ENCODE data around the gene AGAP3. TPM values are rescaled to one million over a fixed set of nuclear protein-coding genes. Genes with fewer than 3 reads are reported as not detected.
A peak's percentile ranks its signal among the peaks of the same experiment; 100 is the strongest.

Gene AGAP3
- total and polyA plus RNA-seq, 2 experiments from 2014 or later: 10.3 to 43.3 TPM

DNA sequence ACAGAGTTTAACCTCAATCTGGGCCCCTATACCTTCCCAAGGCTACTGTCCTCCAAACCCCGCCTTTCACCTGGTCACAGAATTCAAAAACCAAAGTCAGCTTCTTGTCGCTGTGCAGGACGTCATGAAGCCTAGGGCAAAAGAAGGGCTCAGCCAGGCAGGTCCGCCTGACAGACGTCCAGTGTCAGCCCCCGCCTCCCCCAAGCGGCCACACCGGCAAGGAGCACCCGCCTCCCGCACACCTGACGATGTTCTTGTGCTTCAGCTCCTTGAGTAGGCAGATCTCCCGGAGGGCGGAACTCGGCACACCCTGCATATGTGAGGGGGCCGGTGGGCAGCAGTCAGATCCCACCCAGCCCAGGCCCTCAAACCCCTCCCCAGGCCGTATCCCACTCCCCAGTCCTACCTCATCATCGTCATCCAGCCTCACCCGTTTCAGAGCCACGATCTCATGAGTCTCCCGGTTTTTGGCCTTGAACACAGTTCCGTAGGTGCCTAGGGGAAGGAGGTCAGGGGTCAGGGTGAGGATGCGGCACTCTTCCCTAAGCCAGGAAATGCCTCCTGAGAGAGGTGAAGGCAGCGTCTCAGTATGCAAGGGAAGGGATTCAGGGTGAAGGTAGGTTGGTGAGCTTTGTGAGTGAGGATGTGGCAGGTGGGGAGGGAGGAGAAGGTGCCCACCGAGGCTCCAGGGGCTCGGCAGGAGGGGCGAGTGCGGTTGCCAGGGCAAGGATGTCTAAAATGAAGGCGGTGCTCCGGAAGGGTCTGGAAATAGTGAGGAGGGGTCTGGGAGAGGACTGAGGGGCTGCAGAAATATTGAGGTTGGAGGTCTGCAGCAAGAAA is 29.4 kb upstream of the AGAP3 start:
- WGBS, 2 experiments (ENCODE audit: low coverage in 1 of 2, low lambda C conversion rate in 2 of 2, missing lambda C conversion rate in 2 of 2): 37 to 39% methylated on average over 25 to 29 of the region's 29 CpGs
- Histone ChIP-seq H3K9me2 (ENCODE audit: insufficient read depth) (no peaks in the 10 kb centered on the region), H4K20me1 (ENCODE audit: insufficient read depth) (no peaks in the 10 kb centered on the region), H3K4me2 (ENCODE audit: unreplicated experiment) (peak overlapping the region; percentile 83), H3K36me3 (ENCODE audit: low read depth) (no peaks in the 10 kb centered on the region), H2AFZ (peak overlapping the region; percentile 82), H3K27ac (no peak overlapping the region), H3K9me3 (ENCODE audit: low read depth) (no peaks in the 10 kb centered on the region), H3K9ac (peak overlapping the region; percentile 62), H3K4me3 (peak overlapping the region; percentile 93), H3K79me2 (ENCODE audit: insufficient read depth) (peaks cover 25% of the 10 kb centered on the region), H3K27me3 (replicated peaks; ENCODE audit: insufficient read depth) (no peaks in the 10 kb centered on the region), H3K4me1 (ENCODE audit: insufficient read depth) (peaks cover 28% of the 10 kb centered on the region), H3F3A (ENCODE audit: insufficient read depth) (peaks cover 10% of the 10 kb centered on the region)
- no peak for DNase-seq
- in situ Hi-C loops (cut with MboI): loop anchor here (10.0 kb wide), 1 partner anchor 62 kb away; the partner anchor contains the start of gene NOS3
- no peak for TF ChIP-seq EZH2phosphoT487 (IDR thresholded peaks at IDR 0.05; ENCODE audit: insufficient read depth, low read depth)
- TF ChIP-seq EZH2 (IDR thresholded peaks at IDR 0.05; ENCODE audit: insufficient read depth, poor library complexity, severe bottlenecking): no peak

DNA sequence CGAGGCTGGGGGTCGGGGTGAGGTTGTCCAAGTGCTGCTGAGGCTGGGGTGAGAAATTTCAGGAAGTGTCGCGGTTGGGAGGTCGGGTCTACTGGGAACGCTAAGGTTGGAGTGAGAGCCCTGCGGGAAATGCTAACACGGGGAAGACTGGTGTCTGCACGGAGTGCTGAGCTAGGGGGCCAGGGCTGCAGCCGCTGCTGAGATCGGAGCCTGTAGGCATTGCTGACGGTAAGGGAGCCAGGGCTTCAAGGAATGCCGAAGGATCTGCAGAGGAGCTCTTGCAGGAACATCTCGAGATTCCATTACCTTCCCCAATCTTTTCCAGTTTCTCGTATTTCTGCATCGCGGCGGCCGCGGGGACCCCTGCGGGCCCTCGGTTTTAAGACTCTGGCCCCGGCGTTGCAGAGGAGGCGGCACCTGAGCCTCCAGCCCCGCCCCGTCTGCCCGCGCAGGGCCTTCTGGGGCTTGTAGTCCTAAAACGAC is 28.7 kb upstream of the AGAP3 start, which contains the start of gene CDK5:
TSS of gene CDK5 (minus strand) at position 392 of the 483 bp plus-strand sequence. CDS start at position 343, 49 bp downstream.
- Histone ChIP-seq H3K4me3 (peak within 1 kb of the TSS; percentile 93), H3K79me2 (ENCODE audit: insufficient read depth) (peaks cover 29% of the 10 kb centered on the region), H3K9ac (peak within 1 kb of the TSS; percentile 90), H3K27ac (peak within 1 kb of the TSS; percentile 94), H3K9me3 (ENCODE audit: low read depth) (no peaks in the 10 kb centered on the region), H3K4me2 (ENCODE audit: unreplicated experiment) (peak within 1 kb of the TSS; percentile 83), H3K4me1 (ENCODE audit: insufficient read depth) (peaks cover 34% of the 10 kb centered on the region), H4K20me1 (ENCODE audit: insufficient read depth) (no peaks in the 10 kb centered on the region), H2AFZ (peak within 1 kb of the TSS; percentile 82), H3K27me3 (replicated peaks; ENCODE audit: insufficient read depth) (no peaks in the 10 kb centered on the region), H3K36me3 (ENCODE audit: low read depth) (no peaks in the 10 kb centered on the region), H3F3A (ENCODE audit: insufficient read depth) (peaks cover 10% of the 10 kb centered on the region), H3K9me2 (ENCODE audit: insufficient read depth) (no peaks in the 10 kb centered on the region)
- DNase-seq: no peak
- WGBS, 2 experiments (ENCODE audit: low coverage in 1 of 2, low lambda C conversion rate in 2 of 2, missing lambda C conversion rate in 2 of 2): 0 to 2% methylated on average over 28 to 30 of the region's 30 CpGs
- in situ Hi-C loops (cut with MboI): loop anchor here (10.0 kb wide), 1 partner anchor 63 kb away; the partner anchor contains the start of gene NOS3
- TF ChIP-seq EZH2 (IDR thresholded peaks at IDR 0.05; ENCODE audit: insufficient read depth, poor library complexity, severe bottlenecking) (no peak), EZH2phosphoT487 (IDR thresholded peaks at IDR 0.05; ENCODE audit: insufficient read depth, low read depth) (no peak)

DNA sequence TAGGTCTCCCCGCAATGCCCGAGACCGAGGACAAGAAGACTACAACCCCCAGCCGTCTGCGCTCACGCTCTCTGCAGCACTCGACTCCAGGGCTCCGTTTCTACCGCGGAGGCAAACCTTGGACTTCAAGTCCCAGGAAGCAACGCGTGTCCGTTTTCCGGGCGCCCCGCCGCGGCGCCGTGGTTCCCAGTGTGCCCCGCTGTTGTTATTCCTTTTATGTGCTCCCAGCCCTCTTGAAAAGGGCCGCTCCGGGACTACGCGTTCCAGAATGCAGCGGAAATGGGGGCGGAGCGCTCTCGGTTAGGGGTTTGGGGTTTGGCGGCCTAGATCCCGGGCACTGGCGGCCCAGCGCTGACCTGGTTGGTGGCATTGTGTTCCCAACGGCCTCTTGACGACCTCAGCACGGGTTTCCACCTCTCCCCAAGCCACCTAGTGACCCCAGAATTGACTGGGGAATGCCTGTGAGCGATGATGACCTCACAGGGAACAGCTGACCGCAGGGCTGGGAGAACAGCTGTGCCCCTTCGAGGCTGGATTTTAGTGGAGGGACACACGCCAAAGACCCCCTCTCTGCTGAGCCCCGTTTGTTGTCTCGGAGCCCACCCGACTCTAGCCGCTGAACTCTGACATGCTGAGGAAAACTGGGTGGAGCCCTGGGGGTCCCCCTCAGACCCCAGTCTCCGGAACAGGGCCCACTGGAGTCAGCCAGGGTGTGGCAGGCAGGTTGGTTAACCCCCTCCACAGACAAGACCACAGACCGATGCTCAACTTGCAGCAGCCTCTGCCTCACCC is 28.1 kb upstream of the AGAP3 start:
- Histone ChIP-seq H2AFZ (peak overlapping the region; percentile 82), H4K20me1 (ENCODE audit: insufficient read depth) (no peaks in the 10 kb centered on the region), H3K27ac (peak overlapping the region; percentile 94), H3K4me1 (ENCODE audit: insufficient read depth) (peaks cover 36% of the 10 kb centered on the region), H3K27me3 (replicated peaks; ENCODE audit: insufficient read depth) (no peaks in the 10 kb centered on the region), H3K4me2 (ENCODE audit: unreplicated experiment) (peak overlapping the region; percentile 82), H3K9ac (peak overlapping the region; percentile 90), H3K36me3 (ENCODE audit: low read depth) (no peaks in the 10 kb centered on the region), H3K4me3 (peak overlapping the region; percentile 93), H3K9me2 (ENCODE audit: insufficient read depth) (no peaks in the 10 kb centered on the region), H3F3A (ENCODE audit: insufficient read depth) (peaks cover 10% of the 10 kb centered on the region), H3K9me3 (ENCODE audit: low read depth) (no peaks in the 10 kb centered on the region), H3K79me2 (ENCODE audit: insufficient read depth) (peaks cover 29% of the 10 kb centered on the region)
- in situ Hi-C loops (cut with MboI): loop anchor here (10.0 kb wide), 1 partner anchor 63 kb away; the partner anchor contains the start of gene NOS3
- no peak for TF ChIP-seq EZH2 (IDR thresholded peaks at IDR 0.05; ENCODE audit: insufficient read depth, poor library complexity, severe bottlenecking)
- TF ChIP-seq EZH2phosphoT487 (IDR thresholded peaks at IDR 0.05; ENCODE audit: insufficient read depth, low read depth): no peak
- 0 to 1% methylated on average over 42 to 44 of the region's 46 CpGs for WGBS, 2 experiments (ENCODE audit: low coverage in 1 of 2, low lambda C conversion rate in 2 of 2, missing lambda C conversion rate in 2 of 2)
- peak; percentile 100 for DNase-seq

Measured in GM23248 (cell line).